ENCODE data around the gene PADI2. TPM values are rescaled to one million over a fixed set of nuclear protein-coding genes. Genes with fewer than 3 reads are reported as not detected.

The PADI2 gene
- total and polyA plus RNA-seq, 2 of the 8 experiments (the other 6 are each of a cell fraction or from before 2014, with no cell fraction given): 1.6 to 7.5 TPM

- no peak overlapping the region for H2BK12ac ChIP-seq (ENCODE audit: low read depth, low read length)
- no peak overlapping the region for H4K8ac ChIP-seq (ENCODE audit: extremely low read depth, insufficient read depth, low read length)
- FAIRE-seq (no peak), DNase-seq (ENCODE audit: low read depth in 1 of 2, low spot score in 2 of 2) (no peak)
- no peaks in the 10 kb centered on the region for H3K27me3 ChIP-seq (replicated peaks in 1 of 4; ENCODE audit: control insufficient read depth in 3 of 4, extremely low read depth in 1 of 4, insufficient read depth in 3 of 4, low read length in 3 of 4)
- no peak overlapping the region for H3K4ac ChIP-seq (replicated peaks; ENCODE audit: insufficient read length, low read depth, low read length)
- no peaks in the 10 kb centered on the region for H3K36me3 ChIP-seq (ENCODE audit: control insufficient read depth in 2 of 4, insufficient read depth in 4 of 4, low read length in 3 of 4)
- H3K9ac ChIP-seq (replicated peaks in 1 of 4; ENCODE audit: extremely low read depth in 1 of 4, low read depth in 3 of 4, low read length in 3 of 4): no peak overlapping the region
- no peak overlapping the region for H2BK5ac ChIP-seq (ENCODE audit: low read depth, low read length)
- no peak overlapping the region for H2AK5ac ChIP-seq (ENCODE audit: low read depth, low read length)
- 81% methylated on average over 7 of the region's 7 CpGs; no CpG with 5 or more reads in 1 of the 2 experiments for WGBS, 2 experiments (ENCODE audit: extremely low coverage in 1 of 2, insufficient coverage in 1 of 2, insufficient read length in 1 of 2, insufficient replicate concordance in 2 of 2, low coverage in 1 of 2, low lambda C conversion rate in 2 of 2, missing lambda C conversion rate in 1 of 2)
- no peaks in the 10 kb centered on the region for H3K79me1 ChIP-seq (ENCODE audit: low read depth, low read length)
- H4K20me1 ChIP-seq (replicated peaks in 1 of 2; ENCODE audit: control insufficient read depth in 1 of 2, insufficient read depth in 2 of 2, low read length in 2 of 2): no peaks in the 10 kb centered on the region
- no peak overlapping the region for H4K5ac ChIP-seq (ENCODE audit: insufficient read length, low read depth, low read length)
- H3K4me3 ChIP-seq (ENCODE audit: extremely low read depth in 1 of 4, insufficient read depth in 2 of 4, low read depth in 3 of 4, low read length in 4 of 4): no peak overlapping the region
- ChIA-PET POLR2A (ENCODE audit: partially characterized antibody) (no interaction called here), CTCF (ENCODE audit: partially characterized antibody) (interaction anchor here (0.6 to 7.8 kb wide), 8 partner anchors 10 to 208 kb away, joined by 3 to 111 read pairs (median 4); partner anchors contain the start of gene PADI2)
- no peaks in the 10 kb centered on the region for H3K4me1 ChIP-seq (replicated peaks in 1 of 4; ENCODE audit: control insufficient read depth in 3 of 4, insufficient read depth in 4 of 4, low read length in 3 of 4)
- H3K79me2 ChIP-seq (ENCODE audit: control insufficient read depth in 1 of 2, insufficient read depth in 2 of 2, low read length in 2 of 2): no peaks in the 10 kb centered on the region
- peak overlapping the region; percentile 69; the same call in 1 of the 2 replicates for H2BK20ac ChIP-seq (ENCODE audit: low read length)
- no peak for TF ChIP-seq E2F6 (IDR thresholded peaks at IDR 0.05)
- TF ChIP-seq TBP (IDR thresholded peaks at IDR 0.05; ENCODE audit: low read depth, low read length): no peak
- no peak for TF ChIP-seq NRF1 (IDR thresholded peaks at IDR 0.05; ENCODE audit: low read depth, low read length)
- no peak for TF ChIP-seq HDAC2 (IDR thresholded peaks at IDR 0.05; ENCODE audit: borderline replicate concordance in 1 of 2, low read depth in 2 of 2, low read length in 2 of 2)
- TF ChIP-seq SP1 (IDR thresholded peaks at IDR 0.05; ENCODE audit: low read depth, low read length): no peak
- TF ChIP-seq JUN (IDR thresholded peaks at IDR 0.05; ENCODE audit: low read depth, low read length): no peak
- TF ChIP-seq ATF3 (IDR thresholded peaks at IDR 0.05; ENCODE audit: insufficient read depth, low read depth, low read length): no peak
- no peak for TF ChIP-seq ASH2L (IDR thresholded peaks at IDR 0.05; ENCODE audit: low read length)
- no peak for TF ChIP-seq RBBP5 (IDR thresholded peaks at IDR 0.05; ENCODE audit: borderline replicate concordance, low read depth, low read length)
- no peak for TF ChIP-seq CTBP2 (IDR thresholded peaks at IDR 0.05; ENCODE audit: borderline replicate concordance, insufficient read depth, insufficient read length, low read length)
- no peak for TF ChIP-seq EZH2 (IDR thresholded peaks at IDR 0.05; ENCODE audit: low read depth, low read length, severe bottlenecking)
- TF ChIP-seq POLR2A (IDR thresholded peaks at IDR 0.05; ENCODE audit: control extremely low read depth in 1 of 2, low read depth in 2 of 2, low read length in 2 of 2): no peak
- TF ChIP-seq TEAD4 (IDR thresholded peaks at IDR 0.05; ENCODE audit: low read depth, low read length): no peak
- no peak for TF ChIP-seq HDAC6 (IDR thresholded peaks at IDR 0.05; ENCODE audit: low read depth, low read length)
- H3K27ac ChIP-seq (ENCODE audit: low read depth, low read length): no peak overlapping the region
- no peak overlapping the region for H3K56ac ChIP-seq (replicated peaks; ENCODE audit: insufficient read length, low read depth, low read length)
- H4K91ac ChIP-seq (replicated peaks; ENCODE audit: insufficient read length, low read length): no peak overlapping the region
- H2AFZ ChIP-seq (ENCODE audit: low read length): no peak overlapping the region
- no peak overlapping the region for H3K23ac ChIP-seq (ENCODE audit: insufficient read length)
- no peak overlapping the region for H2BK120ac ChIP-seq (replicated peaks; ENCODE audit: low read depth, low read length)
- H3K23me2 ChIP-seq (ENCODE audit: low read depth, low read length): no peaks in the 10 kb centered on the region
- H2BK15ac ChIP-seq (ENCODE audit: low read length): no peak overlapping the region
- H3K18ac ChIP-seq (ENCODE audit: extremely low read depth, low read length): no peak overlapping the region
- no peaks in the 10 kb centered on the region for H3K9me3 ChIP-seq (ENCODE audit: insufficient read depth in 2 of 2, low read depth in 1 of 2, low read length in 1 of 2)
- no peak overlapping the region for H3K14ac ChIP-seq (ENCODE audit: insufficient read length)
- H3K4me2 ChIP-seq (ENCODE audit: insufficient read depth in 1 of 2, low read depth in 2 of 2, low read length in 2 of 2): no peak overlapping the region
Measured at GRCh38 chr1:17065666-17066065, 53.6 kb downstream of the PADI2 start.
